Right lobe of liver (tissue), 4 donors: Measurements from ENCODE around the gene GFOD1.

ENCODE experiments used
- CTCF ChIP-seq, 4 donors: fragments of 200-600 bp in 3 of 4; fragments of 450-650 bp in 1 of 4; IDR thresholded peaks; one replicate each; pipeline versions ENCODE4 v1.5.1 to v1.8.0; 2016 to 2022; ENCODE audit warnings: antibody characterized with exemption in 4 of 4, mild to moderate bottlenecking in 2 of 4
- POLR2A ChIP-seq: fragments of 450-650 bp; IDR thresholded peaks from one replicate; pipeline ENCODE4 v1.6.1; 2017; ENCODE audit warnings: antibody characterized with exemption, mild to moderate bottlenecking
- donor health status: DM: no; HTN: no; CAD: no.
- donor health status: DM: no; HTN: no; CAD: no.
- donor health status: DM: no; HTN: yes; CAD: no.

- no peak for TF ChIP-seq POLR2A
- TF ChIP-seq CTCF (IDR thresholded peaks at IDR 0.05), result no peak
Measured at GRCh38 chr6:13390658-13391057, 96.7 kb downstream of the GFOD1 start.
